GM23338 (cell line): ENCODE results near the gene SVOPL. TPM values are rescaled to one million over a fixed set of nuclear protein-coding genes. Genes with fewer than 3 reads are reported as not detected.

Source experiments
- ATAC-seq: fragments of 200-7000 bp; cut with Tn5 transposase; 3 replicates; pipeline ENCODE4 v1.9.1; 2020
- DNase-seq: peaks from one replicate; pipeline ENCODE4 v3.0.0-alpha.2; 2015; ENCODE audit warnings: low spot score
- H2AFZ ChIP-seq: fragments of 200-600 bp; sonication (generic); 2 replicates; pipeline ENCODE4 v1.8.0; 2016; ENCODE audit warnings: antibody characterized with exemption, mild to moderate bottlenecking, moderate library complexity
- H3F3A ChIP-seq: fragments of 200-600 bp; sonication (generic); replicated peaks from 2 replicates; pipeline ENCODE4 v1.8.0; 2017; ENCODE audit warnings: antibody characterized with exemption, mixed run types, low read depth
- H3K27ac ChIP-seq: fragments of 200-600 bp; sonication (generic); 2 replicates; pipeline ENCODE4 v1.6.1; 2016; ENCODE audit warnings: low read depth
- H3K27me3 ChIP-seq: fragments of 200-600 bp; sonication (generic); 2 replicates; pipeline ENCODE4 v1.8.0; 2016; ENCODE audit warnings: mild to moderate bottlenecking, mixed run types, moderate library complexity; ENCODE audit not compliant: insufficient read depth
- H3K36me3 ChIP-seq: fragments of 200-600 bp; sonication (generic); 2 replicates; pipeline ENCODE4 v1.8.0; 2016; ENCODE audit warnings: mild to moderate bottlenecking; ENCODE audit not compliant: insufficient read depth
- H3K4me1 ChIP-seq: fragments of 200-600 bp; sonication (generic); 2 replicates; pipeline ENCODE4 v1.8.0; 2016; ENCODE audit warnings: mild to moderate bottlenecking, moderate library complexity; ENCODE audit not compliant: insufficient read depth
- H3K4me2 ChIP-seq: fragments of 200-600 bp; sonication (generic); 2 replicates; pipeline ENCODE4 v1.7.1; 2017; ENCODE audit warnings: mixed run types
- H3K4me3 ChIP-seq: fragments of 200-600 bp; sonication (generic); 2 replicates; pipeline ENCODE4 v1.6.1; 2016; ENCODE audit warnings: mixed run types
- H3K79me2 ChIP-seq: fragments of 200-600 bp; sonication (generic); replicated peaks from 2 replicates; pipeline ENCODE4 v1.8.0; 2017; ENCODE audit warnings: mild to moderate bottlenecking; ENCODE audit not compliant: insufficient read depth
- H3K9me2 ChIP-seq: fragments of 200-600 bp; sonication (generic); 2 replicates; pipeline ENCODE4 v1.8.0; 2017; ENCODE audit not compliant: insufficient read depth
- H4K20me1 ChIP-seq: fragments of 200-600 bp; sonication (generic); replicated peaks from 2 replicates; pipeline ENCODE4 v1.8.0; 2017; ENCODE audit warnings: mild to moderate bottlenecking; ENCODE audit not compliant: insufficient read depth
- H3K27ac Mint-ChIP-seq: 2 replicates; pipeline ENCODE4 v1.8.0; 2020; ENCODE audit warnings: inconsistent platforms, mild to moderate bottlenecking, moderate library complexity, mixed read lengths
- H3K27me3 Mint-ChIP-seq: 3 replicates; pipeline ENCODE4 v1.8.0; 2022; ENCODE audit warnings: low read depth, mild to moderate bottlenecking, moderate library complexity, mixed read lengths, inconsistent platforms; ENCODE audit not compliant: insufficient read depth, poor library complexity
- H3K36me3 Mint-ChIP-seq: 3 replicates; pipeline ENCODE4 v1.8.0; 2021; ENCODE audit warnings: low read depth, mild to moderate bottlenecking, inconsistent platforms, moderate library complexity, mixed read lengths
- H3K4me1 Mint-ChIP-seq: 3 replicates; pipeline ENCODE4 v1.8.0; 2020; ENCODE audit warnings: mild to moderate bottlenecking, inconsistent platforms, mixed read lengths
- H3K4me3 Mint-ChIP-seq: 3 replicates; pipeline ENCODE4 v1.8.0; 2021; ENCODE audit warnings: moderate library complexity, mild to moderate bottlenecking, inconsistent platforms, mixed read lengths
- H3K9me3 Mint-ChIP-seq: 3 replicates; pipeline ENCODE4 v1.8.0; 2020; ENCODE audit warnings: moderate library complexity, mild to moderate bottlenecking, inconsistent platforms, mixed read lengths
- CREB1 ChIP-seq: fragments of 250-450 bp; sonication (Bioruptor Pico); IDR thresholded peaks from 2 replicates; pipeline ENCODE4 v1.5.0; 2020; ENCODE audit warnings: low read depth, mild to moderate bottlenecking, moderate library complexity
- CTCF ChIP-seq, 2 experiments: fragments of 200-600 bp in 1 of 2; sonication (generic) in 1 of 2; conservative IDR thresholded peaks; 2 replicates each; pipeline versions ENCODE4 v1.5.1 to v1.6.1; 2016 to 2017; ENCODE audit warnings: antibody characterized with exemption in 2 of 2, low read depth in 2 of 2, mild to moderate bottlenecking in 2 of 2, moderate library complexity in 1 of 2
- EZH2 ChIP-seq: fragments of 200-600 bp; sonication (generic); IDR thresholded peaks from one replicate; pipeline ENCODE4 v1.8.0; 2017; ENCODE audit warnings: antibody characterized with exemption, mild to moderate bottlenecking, low read depth; ENCODE audit not compliant: unreplicated experiment
- EZH2phosphoT487 ChIP-seq: fragments of 200-600 bp; sonication (generic); IDR thresholded peaks from one replicate; pipeline ENCODE4 v1.8.1; 2018; ENCODE audit warnings: antibody characterized with exemption; ENCODE audit not compliant: unreplicated experiment
- JUNB ChIP-seq: IDR thresholded peaks from one replicate; pipeline ENCODE4 v1.6.1; 2016; ENCODE audit warnings: antibody characterized with exemption; ENCODE audit not compliant: unreplicated experiment
- NANOG ChIP-seq: IDR thresholded peaks from 2 replicates; pipeline ENCODE4 v1.6.1; 2016; ENCODE audit warnings: antibody characterized with exemption, borderline replicate concordance
- POLR2AphosphoS5 ChIP-seq: IDR thresholded peaks from 2 replicates; pipeline ENCODE4 v1.6.1; 2016; ENCODE audit warnings: antibody characterized with exemption, low read depth
- REST ChIP-seq: IDR thresholded peaks from one replicate; pipeline ENCODE4 v1.6.1; 2018; ENCODE audit warnings: antibody characterized with exemption; ENCODE audit not compliant: unreplicated experiment
- STAT1 ChIP-seq: IDR thresholded peaks from one replicate; pipeline ENCODE4 v1.6.1; 2016; ENCODE audit warnings: antibody characterized with exemption; ENCODE audit not compliant: unreplicated experiment
- ZNF114 ChIP-seq: fragments of 250-450 bp; sonication (Bioruptor Pico); IDR thresholded peaks from 2 replicates; pipeline ENCODE4 v1.5.0; 2020; ENCODE audit warnings: mild to moderate bottlenecking, moderate library complexity
- ZNF331 ChIP-seq: fragments of 250-450 bp; sonication (Bioruptor Pico); IDR thresholded peaks from 2 replicates; pipeline ENCODE4 v1.5.0; 2020; ENCODE audit warnings: low read depth, mild to moderate bottlenecking, moderate library complexity
- ZNF462 ChIP-seq: fragments of 250-450 bp; sonication (Bioruptor Pico); IDR thresholded peaks from 2 replicates; pipeline ENCODE4 v1.5.0; 2020; ENCODE audit warnings: mild to moderate bottlenecking, moderate library complexity
- polyA plus RNA-seq: library from polyadenylated mRNA; unstranded; fragments of >200 nt; fragmentation: Nextera tagmentation; extraction: Ambion mirVana; gene quantifications from 2 replicates; pipeline ENCODE4 v1.2.1, GENCODE V29; 2016
- total RNA-seq: library from RNA; depleted of rRNA; stranded (reverse); fragments of >200 nt; shearing (Covaris generic); gene quantifications from 2 replicates; pipeline ENCODE4 v1.2.3, GENCODE V29; 2014

SVOPL gene
- total and polyA plus RNA-seq, 2 experiments from 2014 or later: 1.4 to 2.1 TPM

GRCh38 chr7:138565071-138565450 lies 136.1 kb downstream of the SVOPL start:
- H3K27me3 Mint-ChIP-seq: peaks cover 6% of the 10 kb centered on the region
- Histone ChIP-seq H3K4me3 (no peak overlapping the region), H3K79me2 (peaks cover 21% of the 10 kb centered on the region), H3K9me2 (peaks cover 2% of the 10 kb centered on the region; the same call in 1 of the 2 replicates), H3K27ac (no peak overlapping the region), H2AFZ (no peak overlapping the region), H3K36me3 (peaks cover 92% of the 10 kb centered on the region), H3K4me1 (no peaks in the 10 kb centered on the region), H3K4me2 (no peak overlapping the region), H3K27me3 (no peaks in the 10 kb centered on the region), H3F3A (0 out of 2 replicates have a peak, but pooled peaks cover 3% of the 10 kb centered on the region), H4K20me1 (no peaks in the 10 kb centered on the region)
- peaks cover 60% of the 10 kb centered on the region for H3K9me3 Mint-ChIP-seq
- no peak for ATAC-seq
- H3K4me3 Mint-ChIP-seq: no peak overlapping the region
- DNase-seq: no peak
- no peaks in the 10 kb centered on the region for H3K4me1 Mint-ChIP-seq
- TF ChIP-seq CTCF (conservative IDR thresholded peaks at IDR 0.05; ENCODE audit: low read depth in 2 of 2) (no peak), CREB1 (CRISPR knock-in tag) (no peak), ZNF331 (CRISPR knock-in tag) (no peak), ZNF462 (no peak), JUNB (no peak), EZH2phosphoT487 (no peak), ZNF114 (CRISPR knock-in tag) (no peak), POLR2AphosphoS5 (no peak), NANOG (no peak), EZH2 (no peak), STAT1 (no peak), REST (no peak)
- no peak overlapping the region for H3K27ac Mint-ChIP-seq
- H3K36me3 Mint-ChIP-seq: peaks cover 98% of the 10 kb centered on the region
